Lower leg skin (tissue), 3 donors: ENCODE data around the gene TREX2.

Experiments
- CTCF ChIP-seq, 3 donors: fragments of 450-650 bp; IDR thresholded peaks; one replicate each; pipeline ENCODE4 v1.5.1; 2016; ENCODE audit warnings: antibody characterized with exemption in 3 of 3, mild to moderate bottlenecking in 3 of 3, moderate library complexity in 2 of 3
- POLR2A ChIP-seq, 2 donors: fragments of 450-650 bp; IDR thresholded peaks; one replicate each; pipeline ENCODE4 v1.6.1; 2016 to 2017; ENCODE audit warnings: antibody characterized with exemption in 2 of 2, mild to moderate bottlenecking in 1 of 2, moderate library complexity in 1 of 2

GRCh38 chrX:153460826-153461225 lies 15.0 kb upstream of the TREX2 start:
- TF ChIP-seq CTCF (IDR thresholded peaks at IDR 0.05), result no peak
- no peak for TF ChIP-seq POLR2A (IDR thresholded peaks at IDR 0.05)
